ENCODE measurements around the gene IKZF2.

DNA sequence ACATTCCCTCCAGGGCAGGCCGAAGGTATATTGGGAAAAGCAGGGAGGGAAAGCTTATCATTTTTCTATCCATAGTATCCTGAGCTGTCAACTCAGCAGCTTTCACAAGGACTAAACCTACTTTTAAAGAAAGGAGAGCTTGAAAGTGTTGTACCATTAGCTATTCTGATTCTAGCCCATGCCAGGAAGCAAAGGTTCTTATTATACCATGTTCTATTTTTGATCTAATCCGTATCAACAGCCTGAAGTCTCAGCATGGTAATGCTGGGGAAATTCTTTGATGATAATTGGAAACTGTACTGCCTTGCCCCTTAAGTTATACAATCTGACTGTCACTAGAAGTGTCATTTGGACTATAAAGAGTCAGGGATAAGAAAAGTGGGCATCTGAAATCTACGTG is 193.3 kb downstream of the IKZF2 start:
- TF ChIP-seq, protein P1, sequence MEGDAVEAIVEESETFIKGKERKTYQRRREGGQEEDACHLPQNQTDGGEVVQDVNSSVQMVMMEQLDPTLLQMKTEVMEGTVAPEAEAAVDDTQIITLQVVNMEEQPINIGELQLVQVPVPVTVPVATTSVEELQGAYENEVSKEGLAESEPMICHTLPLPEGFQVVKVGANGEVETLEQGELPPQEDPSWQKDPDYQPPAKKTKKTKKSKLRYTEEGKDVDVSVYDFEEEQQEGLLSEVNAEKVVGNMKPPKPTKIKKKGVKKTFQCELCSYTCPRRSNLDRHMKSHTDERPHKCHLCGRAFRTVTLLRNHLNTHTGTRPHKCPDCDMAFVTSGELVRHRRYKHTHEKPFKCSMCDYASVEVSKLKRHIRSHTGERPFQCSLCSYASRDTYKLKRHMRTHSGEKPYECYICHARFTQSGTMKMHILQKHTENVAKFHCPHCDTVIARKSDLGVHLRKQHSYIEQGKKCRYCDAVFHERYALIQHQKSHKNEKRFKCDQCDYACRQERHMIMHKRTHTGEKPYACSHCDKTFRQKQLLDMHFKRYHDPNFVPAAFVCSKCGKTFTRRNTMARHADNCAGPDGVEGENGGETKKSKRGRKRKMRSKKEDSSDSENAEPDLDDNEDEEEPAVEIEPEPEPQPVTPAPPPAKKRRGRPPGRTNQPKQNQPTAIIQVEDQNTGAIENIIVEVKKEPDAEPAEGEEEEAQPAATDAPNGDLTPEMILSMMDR (IDR thresholded peaks at IDR 0.05): no peak
- TF ChIP-seq POLR2A (IDR thresholded peaks at IDR 0.05): no peak

Measured in uterus (tissue), 2 donors.